GM21723 (cell line): ENCODE measurements around the gene PRKD3.
"Not testable (repeated sequence)": the region's sequence is repeated elsewhere in the genome, so short reads cannot be mapped to it uniquely, and the experiment has no call there.

Experiments
- ATAC-seq: cut with Tn5 transposase; IDR thresholded peaks from one replicate; pipeline ENCODE4 v1.9.1; 2021; ENCODE audit warnings: mild to moderate bottlenecking, moderate library complexity; ENCODE audit not compliant: unreplicated experiment

The PRKD3 gene

GRCh38 chr2:37317746-37318145, 6.9 kb downstream of the PRKD3 start:
- no peak for ATAC-seq

DNA sequence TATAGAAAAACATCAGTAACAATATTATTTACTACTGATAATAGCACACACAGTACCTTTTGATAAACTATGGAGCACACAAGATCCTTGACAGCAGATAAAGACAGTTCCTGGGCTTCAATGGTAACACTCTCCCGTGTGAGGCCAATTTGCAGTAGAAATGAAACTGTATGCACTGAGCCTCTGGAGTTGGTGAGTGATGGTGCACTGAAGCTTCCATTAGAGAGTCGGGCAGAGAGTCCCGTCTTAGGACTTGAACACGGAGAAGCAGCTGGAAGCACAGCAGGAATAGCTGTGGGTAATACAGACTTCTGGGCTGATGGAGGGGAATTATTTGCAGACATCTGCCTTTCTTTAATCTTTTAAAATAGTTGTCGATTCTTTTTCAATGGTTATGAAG, 8.5 kb downstream of the PRKD3 start:
- no peak for ATAC-seq

DNA sequence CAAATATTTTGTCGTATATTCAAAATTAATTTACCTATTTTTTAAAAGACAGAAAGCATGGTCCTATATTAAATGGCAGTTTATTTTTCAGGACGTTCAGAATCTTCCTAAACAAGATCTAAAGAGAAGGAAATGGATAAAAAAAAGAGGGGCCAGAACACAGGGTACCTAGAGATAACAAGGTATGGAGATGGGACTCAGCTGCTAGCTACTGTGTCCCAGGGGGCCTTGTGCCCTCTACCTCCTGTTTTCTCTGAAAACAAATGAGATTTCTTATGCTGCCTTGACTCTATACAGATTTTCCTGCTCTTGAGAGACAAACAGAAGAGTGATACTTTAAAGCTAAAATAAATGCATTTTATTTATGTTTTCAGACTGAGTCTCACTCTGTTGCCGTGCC, 9.3 kb downstream of the PRKD3 start:
- no peak for ATAC-seq

- no peak for ATAC-seq
Observed at GRCh38 chr2:37307500-37307899, 17.1 kb downstream of the PRKD3 start.

GRCh38 chr2:37306024-37306423, 18.6 kb downstream of the PRKD3 start:
- ATAC-seq, result no peak

DNA sequence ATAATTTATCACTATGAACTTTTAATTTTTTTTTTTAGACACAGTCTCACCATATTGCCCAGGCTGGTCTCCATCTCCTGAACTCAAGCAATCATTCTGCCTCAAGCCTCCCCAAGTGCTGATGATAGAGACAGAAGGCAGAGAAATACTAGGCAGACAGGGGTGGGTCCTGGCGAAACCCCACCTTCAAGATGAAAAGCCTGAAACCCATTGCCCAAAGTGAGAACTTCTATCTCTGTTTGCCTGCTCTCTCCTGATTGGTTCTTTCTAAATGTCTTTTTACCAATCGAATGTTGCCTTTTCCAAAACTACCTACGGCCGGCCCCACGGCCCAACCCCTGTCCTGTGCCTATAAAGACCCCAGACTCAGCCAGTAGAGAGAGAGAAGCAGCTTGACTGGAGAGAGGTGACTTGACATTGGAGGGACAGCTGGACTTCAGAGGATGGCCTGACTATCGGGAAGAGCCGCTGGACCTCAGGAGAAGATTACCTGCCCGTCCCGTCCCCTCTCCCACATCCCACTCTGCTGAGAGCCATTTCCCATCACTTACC, 21.9 kb downstream of the PRKD3 start:
- ATAC-seq, result no peak

DNA sequence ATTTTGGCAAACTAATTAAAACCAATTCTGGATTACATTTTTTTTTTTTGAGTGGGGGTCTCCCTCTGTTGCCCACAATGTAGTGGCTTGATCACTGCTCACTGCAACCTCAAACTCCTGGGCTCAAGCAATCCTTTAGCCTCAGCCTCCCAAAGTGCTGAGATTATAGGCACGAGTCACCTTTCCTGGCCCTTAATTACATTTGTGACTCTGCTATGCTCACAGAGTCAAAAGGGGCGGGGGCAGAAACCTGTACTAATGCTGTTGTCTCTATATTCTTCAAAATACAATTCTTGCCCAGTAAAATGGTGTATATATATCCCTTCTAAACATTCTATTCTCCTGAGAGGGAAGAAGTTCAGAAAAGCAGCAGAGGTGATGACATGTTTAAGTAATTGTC, 23.2 kb downstream of the PRKD3 start:
- no peak for ATAC-seq

DNA sequence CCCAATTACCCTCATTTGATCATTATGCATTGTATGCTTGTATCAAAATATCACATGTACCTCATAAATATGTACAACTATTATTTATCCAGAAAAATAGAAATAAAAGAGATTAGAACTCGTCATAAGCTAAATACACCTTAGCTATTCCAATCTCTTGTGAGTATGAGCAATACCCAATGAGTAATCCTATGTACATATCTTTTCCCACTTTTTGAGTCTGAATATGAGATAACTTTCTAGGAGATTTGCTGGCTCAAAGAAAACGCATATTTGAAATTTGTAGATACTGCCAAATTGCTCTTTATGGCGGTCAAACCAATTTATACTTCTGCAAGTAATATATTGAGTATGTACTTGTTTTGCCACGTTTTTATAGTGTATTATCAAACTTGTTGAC, 24.1 kb downstream of the PRKD3 start:
- no peak for ATAC-seq

DNA sequence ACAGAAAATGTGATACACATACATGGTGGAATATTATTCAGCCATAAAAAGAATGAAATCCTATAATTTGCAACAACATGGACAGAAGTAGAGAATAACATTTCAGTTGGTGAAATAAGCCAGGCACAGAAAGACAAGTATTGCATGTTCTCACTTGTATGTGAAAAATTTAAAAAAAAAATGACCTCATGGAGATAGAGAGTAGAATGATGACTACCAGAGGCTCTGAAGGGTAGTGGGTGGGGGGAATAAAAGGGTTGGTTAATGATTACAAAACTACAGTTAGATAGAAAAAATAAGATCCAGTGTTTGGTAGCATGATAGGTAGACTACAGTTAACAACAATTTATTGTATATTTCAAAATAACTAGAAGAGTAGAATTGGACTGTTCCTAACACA, 24.5 kb downstream of the PRKD3 start:
- no peak for ATAC-seq

GRCh38 chr2:37297632-37298031, 27.0 kb downstream of the PRKD3 start:
- no peak for ATAC-seq

DNA sequence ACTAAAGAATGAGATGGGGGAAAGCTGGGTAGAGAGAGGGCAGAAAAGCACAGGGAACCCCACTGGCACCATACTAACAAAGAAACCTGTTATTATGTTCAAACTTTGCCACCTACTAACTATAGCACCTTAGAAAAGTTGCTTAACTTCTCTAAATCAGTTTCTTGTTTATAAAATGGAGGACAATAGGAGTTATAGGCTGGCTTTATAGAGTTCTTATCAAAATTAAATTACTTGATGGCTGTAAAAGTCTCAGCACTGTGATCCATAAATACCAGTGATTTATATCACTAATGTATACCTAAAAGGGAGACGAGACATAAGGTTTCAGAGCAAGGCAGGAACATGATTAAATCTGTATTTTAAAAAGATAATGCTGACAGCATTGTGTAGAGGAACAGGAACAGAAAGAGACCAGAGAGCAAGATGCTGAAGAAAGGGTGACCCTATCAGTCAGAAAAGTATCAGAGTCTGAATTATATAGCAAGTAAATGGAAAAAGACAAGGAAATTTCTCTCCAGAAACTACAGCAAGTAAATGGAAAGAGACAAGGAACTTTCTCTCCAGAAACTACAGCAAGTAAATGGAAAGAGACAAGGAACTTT, 29.1 kb downstream of the PRKD3 start:
- ATAC-seq, result no peak

- ATAC-seq, result not testable (repeated sequence)
Observed at GRCh38 chr2:37294858-37295257, 29.8 kb downstream of the PRKD3 start.

DNA sequence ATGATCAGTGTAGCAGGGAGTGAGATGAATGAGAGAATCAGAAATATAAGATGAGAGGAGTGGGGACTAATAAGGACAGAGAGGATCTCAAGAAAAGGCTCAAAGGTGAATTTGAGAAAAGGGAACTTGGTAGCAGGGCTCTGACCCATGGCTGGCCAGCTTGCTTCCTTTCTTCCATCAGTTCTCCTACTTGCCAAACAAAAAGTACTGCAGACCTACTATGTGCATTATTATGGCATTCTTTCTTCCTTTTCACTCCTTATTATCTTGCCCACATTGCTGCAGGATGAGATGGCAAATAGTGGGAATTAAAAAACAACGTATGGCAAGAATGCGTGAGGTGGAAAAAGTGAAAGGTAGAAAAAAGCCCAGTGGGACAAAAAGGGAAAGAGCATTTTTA, 33.0 kb downstream of the PRKD3 start:
- ATAC-seq, result no peak

DNA sequence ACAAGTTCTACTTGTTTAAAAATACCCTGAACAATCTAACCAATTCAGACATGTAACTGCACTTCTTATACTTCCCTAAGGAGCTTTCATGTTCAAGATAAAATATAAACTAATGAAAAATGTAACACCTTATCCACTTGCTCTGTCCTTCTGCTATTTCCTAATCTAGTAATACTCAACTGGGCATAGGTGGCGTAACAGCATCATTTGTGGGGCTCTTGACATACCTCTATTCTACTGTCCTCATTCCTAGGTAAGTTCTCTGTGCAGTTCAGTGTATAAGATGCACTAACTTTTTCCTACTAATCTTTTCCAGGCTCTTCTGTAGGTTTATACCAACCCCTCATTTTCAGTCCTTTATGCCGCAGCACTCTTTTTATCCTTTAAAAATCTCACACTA, 36.7 kb downstream of the PRKD3 start:
- no peak for ATAC-seq

DNA sequence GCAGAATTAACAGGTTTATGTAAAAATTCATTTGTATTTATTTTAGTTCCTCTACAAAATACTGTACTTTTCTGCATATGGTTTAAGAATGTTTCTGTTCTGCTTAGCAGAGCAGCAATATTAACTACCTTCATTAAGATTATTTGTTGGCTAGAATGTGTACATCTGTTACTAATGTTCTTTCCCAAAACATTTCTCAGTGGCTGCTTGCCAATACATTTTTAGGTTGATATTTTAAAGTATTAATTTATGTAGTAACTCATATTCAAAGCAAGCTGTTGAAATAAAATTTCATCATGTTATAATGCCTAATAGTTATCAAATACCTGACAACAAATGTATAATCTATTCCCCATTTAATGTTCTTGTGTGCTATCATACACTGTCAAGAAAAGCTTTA, 40.3 kb downstream of the PRKD3 start:
- ATAC-seq, result no peak

GRCh38 chr2:37283207-37283606, 41.4 kb downstream of the PRKD3 start:
- ATAC-seq, result no peak

DNA sequence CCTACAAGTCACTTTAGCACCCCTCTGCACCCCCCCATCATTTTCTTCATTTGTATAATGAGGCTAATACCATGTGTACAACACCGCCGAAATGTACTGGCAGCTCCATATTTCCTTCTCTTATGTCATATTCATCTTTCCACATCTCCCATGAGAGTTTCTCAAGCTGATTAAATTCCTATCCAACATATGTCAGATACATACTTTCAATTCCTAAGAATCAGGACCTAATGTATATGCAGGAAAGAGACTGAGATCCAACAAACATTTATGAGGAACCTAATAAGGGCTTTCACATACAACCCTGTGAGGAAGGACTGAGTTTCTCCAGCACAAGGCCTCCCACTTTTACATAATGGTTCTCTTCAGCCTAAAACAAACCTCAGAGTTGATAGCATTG, 41.9 kb downstream of the PRKD3 start:
- no peak for ATAC-seq

DNA sequence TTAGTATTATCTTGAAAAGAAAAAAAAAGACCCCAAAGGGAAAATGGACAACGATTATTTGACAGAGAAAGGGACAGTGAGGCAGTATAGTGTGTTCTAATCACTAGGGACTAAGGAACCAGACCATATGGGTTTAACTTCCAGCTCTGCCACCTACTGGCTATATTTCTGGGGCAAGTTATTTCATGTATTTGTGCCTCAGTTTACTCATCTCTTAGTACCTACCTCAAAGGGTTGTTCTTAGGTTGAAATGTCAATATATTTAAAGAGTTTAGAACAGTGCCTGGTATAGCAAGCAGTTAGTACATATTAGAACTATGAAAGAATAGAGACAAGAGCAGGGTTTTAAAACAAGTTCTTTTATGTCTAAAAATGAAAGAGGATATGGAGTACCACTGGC, 42.7 kb downstream of the PRKD3 start:
- no peak for ATAC-seq

GRCh38 chr2:37276291-37276690, 48.3 kb downstream of the PRKD3 start:
- no peak for ATAC-seq
